Endothelial cell of umbilical vein (primary cell): Measurements from ENCODE around the gene SLC1A7.

Experiments used
- EZH2 ChIP-seq: IDR thresholded peaks from 2 replicates; pipeline ENCODE4 v1.6.1; 2012; ENCODE audit warnings: borderline replicate concordance, low read depth, mild to moderate bottlenecking, moderate library complexity, low read length, inconsistent platforms; ENCODE audit not compliant: severe bottlenecking
- MYC ChIP-seq: IDR thresholded peaks from one replicate; pipeline ENCODE4 v1.6.1; 2011; ENCODE audit warnings: mild to moderate bottlenecking, low read depth, low read length
- POLR2A ChIP-seq: IDR thresholded peaks from 2 replicates; pipeline ENCODE4 v1.6.1; 2012; ENCODE audit warnings: low read depth, mild to moderate bottlenecking, control low read depth, low read length
- TF ChIP-seq, protein P1 (sequence below), 2 donors: IDR thresholded peaks; 1 replicate in 1 of 2; 2 replicates in 1 of 2; pipeline ENCODE4 v1.5.1; 2011; ENCODE audit warnings: low read length in 2 of 2, mild to moderate bottlenecking in 2 of 2, moderate library complexity in 2 of 2, control low read depth in 1 of 2, inconsistent platforms in 1 of 2, low read depth in 1 of 2; ENCODE audit not compliant: insufficient read depth in 1 of 2; ENCODE audit errors: extremely low read depth in 1 of 2
- TF ChIP-seq, protein P2 (sequence below): IDR thresholded peaks from 2 replicates; pipeline ENCODE4 v1.6.1; 2011; ENCODE audit not compliant: insufficient read depth, insufficient read length

DNA sequence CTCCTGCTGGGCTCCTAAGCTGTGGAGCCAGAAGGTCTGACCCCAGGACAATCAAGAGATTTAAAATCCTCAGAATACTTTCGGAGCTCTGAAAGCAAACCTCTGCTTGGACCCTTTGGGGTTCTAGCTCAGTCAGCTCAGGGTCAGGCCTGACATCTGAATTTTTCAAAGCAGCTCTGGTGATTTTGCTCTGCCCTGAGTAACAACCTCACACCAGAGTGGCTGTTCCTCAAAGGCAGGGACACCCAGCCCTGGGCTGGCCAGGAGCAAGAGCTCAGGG is 11.9 kb downstream of the SLC1A7 start:
- TF ChIP-seq, protein P1, sequence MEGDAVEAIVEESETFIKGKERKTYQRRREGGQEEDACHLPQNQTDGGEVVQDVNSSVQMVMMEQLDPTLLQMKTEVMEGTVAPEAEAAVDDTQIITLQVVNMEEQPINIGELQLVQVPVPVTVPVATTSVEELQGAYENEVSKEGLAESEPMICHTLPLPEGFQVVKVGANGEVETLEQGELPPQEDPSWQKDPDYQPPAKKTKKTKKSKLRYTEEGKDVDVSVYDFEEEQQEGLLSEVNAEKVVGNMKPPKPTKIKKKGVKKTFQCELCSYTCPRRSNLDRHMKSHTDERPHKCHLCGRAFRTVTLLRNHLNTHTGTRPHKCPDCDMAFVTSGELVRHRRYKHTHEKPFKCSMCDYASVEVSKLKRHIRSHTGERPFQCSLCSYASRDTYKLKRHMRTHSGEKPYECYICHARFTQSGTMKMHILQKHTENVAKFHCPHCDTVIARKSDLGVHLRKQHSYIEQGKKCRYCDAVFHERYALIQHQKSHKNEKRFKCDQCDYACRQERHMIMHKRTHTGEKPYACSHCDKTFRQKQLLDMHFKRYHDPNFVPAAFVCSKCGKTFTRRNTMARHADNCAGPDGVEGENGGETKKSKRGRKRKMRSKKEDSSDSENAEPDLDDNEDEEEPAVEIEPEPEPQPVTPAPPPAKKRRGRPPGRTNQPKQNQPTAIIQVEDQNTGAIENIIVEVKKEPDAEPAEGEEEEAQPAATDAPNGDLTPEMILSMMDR (IDR thresholded peaks at IDR 0.05; ENCODE audit: extremely low read depth in 1 of 2, insufficient read depth in 1 of 2, low read depth in 1 of 2, low read length in 2 of 2) = no peak
- no peak for TF ChIP-seq POLR2A
- no peak for TF ChIP-seq EZH2
- TF ChIP-seq, protein P2, sequence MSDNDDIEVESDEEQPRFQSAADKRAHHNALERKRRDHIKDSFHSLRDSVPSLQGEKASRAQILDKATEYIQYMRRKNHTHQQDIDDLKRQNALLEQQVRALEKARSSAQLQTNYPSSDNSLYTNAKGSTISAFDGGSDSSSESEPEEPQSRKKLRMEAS = no peak
- no peak for TF ChIP-seq MYC
